HG02798 (cell line): ENCODE results near the gene ERC1.

ENCODE experiments used
- ATAC-seq: cut with Tn5 transposase; IDR thresholded peaks from one replicate; pipeline ENCODE4 v1.9.1; 2021; ENCODE audit warnings: mild to moderate bottlenecking; ENCODE audit not compliant: unreplicated experiment, poor library complexity

ERC1 gene

GRCh38 chr12:1273051-1273450, 282.0 kb downstream of the ERC1 start:
- no peak for ATAC-seq

- no peak for ATAC-seq
Measured at GRCh38 chr12:1277905-1278304, 286.9 kb downstream of the ERC1 start.

GRCh38 chr12:1279050-1279449, 288.0 kb downstream of the ERC1 start:
- no peak for ATAC-seq

GRCh38 chr12:1280059-1280458, 289.0 kb downstream of the ERC1 start:
- no peak for ATAC-seq

GRCh38 chr12:1281683-1282366, 290.8 kb downstream of the ERC1 start:
- ATAC-seq, result no peak

DNA sequence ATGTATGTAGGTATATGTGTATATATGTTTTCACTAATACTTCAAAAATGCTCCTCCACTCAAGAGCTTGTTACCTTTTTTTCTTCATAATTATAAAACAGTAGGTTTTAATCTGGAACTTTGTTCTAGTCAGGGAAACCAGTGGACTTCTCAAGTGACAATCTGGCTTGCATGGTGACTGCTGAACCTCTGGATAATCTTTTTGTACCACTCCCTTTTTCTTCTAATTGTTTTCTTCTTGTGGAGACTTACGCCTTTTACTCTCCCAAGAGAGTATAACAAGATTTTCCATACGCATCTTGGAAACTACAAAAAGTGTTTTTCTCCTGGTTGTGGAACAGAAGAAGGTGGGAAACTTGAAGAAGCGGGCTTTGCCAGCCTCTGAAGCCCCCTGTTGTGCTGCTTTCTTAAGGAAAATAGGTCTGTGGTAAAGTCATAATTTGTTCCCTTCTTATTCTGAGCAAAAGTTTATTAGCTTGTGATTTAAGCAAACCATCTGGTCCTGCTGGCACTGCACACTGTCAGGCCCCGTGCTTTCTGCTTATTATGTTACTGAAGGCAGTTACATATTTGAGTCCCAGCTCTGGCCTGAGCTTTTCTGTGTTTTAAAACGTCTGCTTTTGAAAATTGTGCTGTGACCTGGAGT, 291.8 kb downstream of the ERC1 start:
- ATAC-seq, result no peak

- ATAC-seq, result no peak
Measured at GRCh38 chr12:1283316-1283715, 292.3 kb downstream of the ERC1 start.

- ATAC-seq, result no peak
Measured at GRCh38 chr12:1284611-1285010, 293.6 kb downstream of the ERC1 start.

DNA sequence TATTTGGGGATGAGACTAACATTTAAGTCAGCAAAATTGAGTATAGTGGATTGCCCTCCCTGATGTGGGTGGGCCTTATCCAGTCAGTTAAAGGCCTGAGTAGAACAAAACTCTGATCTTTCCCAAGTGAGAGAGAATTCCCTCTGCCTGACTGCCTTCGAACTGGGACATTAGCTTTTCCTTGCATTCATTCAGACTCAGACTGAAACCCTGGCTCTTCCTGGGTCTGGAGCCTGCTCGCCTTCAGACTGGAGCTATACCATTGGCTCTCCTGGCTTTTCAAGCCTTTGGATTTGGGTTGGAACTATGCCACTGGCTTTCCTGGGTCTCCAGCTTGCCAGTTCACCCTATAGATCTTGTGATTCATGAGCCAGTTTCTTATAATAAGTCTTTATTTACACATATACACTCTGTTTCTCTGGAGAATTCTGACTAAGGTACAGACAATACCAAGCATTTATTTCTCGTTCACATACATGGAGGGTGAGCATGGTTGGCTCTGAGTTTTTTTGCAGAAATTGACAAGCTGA, 296.5 kb downstream of the ERC1 start:
- ATAC-seq, result no peak

DNA sequence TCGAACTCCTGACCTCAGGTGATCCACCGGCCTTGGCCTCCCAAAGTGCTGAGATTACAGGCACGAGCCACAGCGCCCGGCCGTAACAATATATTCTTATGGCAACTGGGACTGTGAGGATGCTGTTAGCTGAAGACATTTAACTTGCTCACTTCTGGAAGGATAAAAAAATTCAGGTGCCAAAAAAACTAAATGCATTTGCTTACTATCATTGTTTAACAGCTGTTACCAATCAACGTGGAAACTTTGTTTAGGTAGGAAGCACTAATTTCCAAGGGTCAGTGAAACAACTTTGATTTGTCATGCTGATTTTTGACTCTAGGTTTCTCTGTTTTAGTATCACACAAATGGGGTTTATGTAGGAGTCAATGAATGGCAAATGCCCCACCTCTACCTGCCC, 297.3 kb downstream of the ERC1 start:
- ATAC-seq, result no peak

GRCh38 chr12:1289371-1290155, 298.5 kb downstream of the ERC1 start:
- no peak for ATAC-seq

DNA sequence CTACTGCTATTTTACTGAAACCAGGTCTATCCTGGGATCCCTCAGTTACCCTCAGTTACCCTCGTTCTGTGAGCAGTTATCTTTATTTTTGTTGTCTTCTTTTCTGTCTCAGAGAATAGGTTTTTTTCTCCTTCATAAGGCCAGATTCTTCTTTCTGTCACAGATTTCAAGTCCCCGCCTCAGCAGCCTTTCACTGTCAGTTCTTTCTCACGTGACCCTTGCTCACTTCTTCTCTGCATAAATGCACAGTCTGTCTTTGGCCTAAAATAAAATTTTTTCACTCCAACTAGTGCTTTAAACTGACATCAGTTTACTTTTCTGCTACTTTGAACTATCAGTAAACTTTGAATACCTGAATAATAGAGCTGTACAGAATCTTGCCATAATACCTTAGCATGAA, 299.7 kb downstream of the ERC1 start:
- ATAC-seq, result no peak

DNA sequence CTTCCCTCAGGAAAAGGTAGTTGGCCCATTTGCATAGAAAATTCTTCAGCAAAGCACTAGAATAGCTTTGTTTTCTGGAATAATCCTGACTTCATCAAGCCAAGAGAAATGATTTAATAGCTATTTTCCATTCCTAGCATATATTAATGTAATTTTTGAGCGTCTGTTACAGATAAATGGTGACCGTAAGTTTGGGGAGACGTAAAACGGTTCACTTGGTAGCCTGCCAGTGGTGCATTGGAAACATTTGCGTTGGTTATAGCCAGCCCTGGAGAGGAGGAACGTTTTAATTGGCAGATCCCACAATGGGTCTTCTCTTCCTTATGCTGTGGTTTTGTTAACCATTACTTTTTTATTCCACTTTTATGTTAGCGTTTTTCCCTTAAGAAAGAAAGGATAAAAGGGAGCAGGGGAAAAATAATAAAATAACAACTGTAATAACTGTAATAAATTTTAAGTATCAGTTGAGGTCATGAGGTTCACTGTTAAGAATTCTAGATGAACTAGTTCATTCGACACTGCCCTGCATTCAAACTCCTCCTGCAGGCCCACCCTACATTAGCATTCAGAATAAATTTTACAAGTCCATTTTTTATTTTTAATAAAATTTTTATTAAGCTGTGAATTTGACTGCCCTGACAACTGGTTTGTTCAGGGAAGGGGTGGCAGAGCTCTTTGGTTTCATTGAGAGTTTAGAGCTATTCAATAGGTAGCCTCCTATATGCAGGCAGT, 300.7 kb downstream of the ERC1 start:
- no peak for ATAC-seq

DNA sequence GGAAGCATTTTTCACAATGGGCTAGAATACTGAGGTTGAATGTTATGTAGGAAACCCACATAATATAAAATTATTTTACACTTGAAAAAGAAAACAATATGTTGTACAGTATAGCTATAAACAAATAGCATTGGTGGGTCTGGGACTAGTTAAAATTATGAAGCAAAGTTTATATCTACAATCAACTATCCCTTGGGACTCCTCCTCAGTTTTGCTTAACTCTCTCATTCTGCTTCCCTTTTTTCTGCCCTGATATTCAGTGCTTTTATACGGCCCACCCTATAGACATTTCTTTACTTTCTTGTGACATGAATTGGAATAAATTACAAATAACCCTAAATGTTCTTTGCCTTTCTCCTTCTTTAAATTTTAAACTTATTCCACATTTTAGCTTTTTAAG, 302.9 kb downstream of the ERC1 start:
- ATAC-seq, result no peak

- no peak for ATAC-seq
Measured at GRCh38 chr12:1297206-1297605, 306.2 kb downstream of the ERC1 start.

- ATAC-seq, result no peak
Measured at GRCh38 chr12:1297639-1298175, 306.7 kb downstream of the ERC1 start.

GRCh38 chr12:1300460-1300859, 309.4 kb downstream of the ERC1 start:
- no peak for ATAC-seq

DNA sequence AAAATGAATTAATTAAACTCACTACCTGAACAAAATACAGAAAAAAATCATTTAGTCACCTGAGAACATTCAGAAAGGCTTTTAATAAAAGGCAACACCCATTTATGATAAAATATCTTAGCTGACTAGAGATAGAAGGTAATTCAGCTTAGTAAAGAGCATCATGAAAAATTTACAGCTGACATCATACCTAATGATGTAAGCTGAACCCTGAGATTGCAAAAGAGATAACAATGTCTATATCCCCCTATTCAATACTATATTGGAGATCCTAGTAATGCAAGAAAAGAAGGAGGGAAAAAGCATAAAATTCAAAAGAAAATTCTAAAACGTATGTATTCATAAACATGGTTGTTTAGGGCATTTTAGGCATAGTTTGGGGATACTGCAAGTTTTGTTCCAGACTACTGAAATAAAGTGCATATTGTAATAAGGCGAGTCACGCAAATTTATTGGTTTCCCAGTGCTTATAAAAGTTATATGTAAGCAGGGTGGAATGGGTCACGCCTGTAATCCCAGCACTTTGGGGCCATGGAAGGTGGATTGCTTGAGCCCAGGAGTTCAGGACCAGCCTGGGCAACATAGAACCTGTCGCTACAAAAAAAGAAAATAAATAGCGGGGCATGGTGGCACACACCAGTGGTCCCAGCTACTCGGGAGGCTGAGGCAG, 311.3 kb downstream of the ERC1 start:
- no peak for ATAC-seq

DNA sequence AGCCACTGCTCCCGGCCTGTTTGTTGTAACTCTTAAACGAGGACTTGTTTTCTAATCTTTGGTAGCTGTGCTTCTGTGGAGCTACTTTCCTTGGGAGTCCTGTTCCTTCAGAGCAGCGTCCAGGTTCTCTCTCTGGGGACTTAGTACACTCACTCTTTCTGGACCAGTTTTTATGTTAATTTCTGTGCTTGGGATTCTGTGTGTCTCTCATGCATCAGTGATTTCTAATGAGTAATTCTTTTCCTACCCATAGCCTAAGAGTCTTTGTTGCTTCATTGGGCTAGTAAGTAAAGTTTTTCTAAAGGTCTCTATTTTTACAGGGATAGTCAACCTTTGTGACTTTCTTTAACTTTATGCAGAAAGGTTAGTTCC, 314.0 kb downstream of the ERC1 start:
- ATAC-seq, result no peak
